GM12891 (cell line): ENCODE results near the gene ANK2.

Experiments used
- PAX5 ChIP-seq: IDR thresholded peaks from 2 replicates; pipeline ENCODE4 v1.6.1; 2011; ENCODE audit warnings: low read length, moderate library complexity, mild to moderate bottlenecking; ENCODE audit not compliant: insufficient read depth, severe bottlenecking
- POLR2A ChIP-seq: IDR thresholded peaks from 2 replicates; pipeline ENCODE4 v1.6.1; 2011; ENCODE audit warnings: low read depth, low read length, control low read depth
- POLR2AphosphoS5 ChIP-seq: IDR thresholded peaks from 2 replicates; pipeline ENCODE4 v1.6.1; 2011; ENCODE audit warnings: low read depth, low read length, control low read depth
- POU2F2 ChIP-seq: IDR thresholded peaks from 2 replicates; pipeline ENCODE4 v1.6.1; 2011; ENCODE audit warnings: low read depth, mild to moderate bottlenecking, control low read depth, low read length, moderate library complexity
- SPI1 ChIP-seq: IDR thresholded peaks from 2 replicates; pipeline ENCODE4 v1.6.1; 2011; ENCODE audit warnings: low read depth, low read length, control low read depth

- TF ChIP-seq POLR2AphosphoS5 (no peak), POLR2A (no peak), PAX5 (no peak), SPI1 (no peak), POU2F2 (no peak)
Observed at GRCh38 chr4:113300471-113300928, 251.0 kb downstream of the ANK2 start.
